HG02759 (cell line): ENCODE measurements around the gene SH3RF3.
"Not testable (repeated sequence)": the region's sequence is repeated elsewhere in the genome, so short reads cannot be mapped to it uniquely, and the experiment has no call there.

Experiments
- ATAC-seq: cut with Tn5 transposase; IDR thresholded peaks from one replicate; pipeline ENCODE4 v1.9.1; 2021; ENCODE audit warnings: mild to moderate bottlenecking, moderate library complexity; ENCODE audit not compliant: unreplicated experiment

SH3RF3 gene

DNA sequence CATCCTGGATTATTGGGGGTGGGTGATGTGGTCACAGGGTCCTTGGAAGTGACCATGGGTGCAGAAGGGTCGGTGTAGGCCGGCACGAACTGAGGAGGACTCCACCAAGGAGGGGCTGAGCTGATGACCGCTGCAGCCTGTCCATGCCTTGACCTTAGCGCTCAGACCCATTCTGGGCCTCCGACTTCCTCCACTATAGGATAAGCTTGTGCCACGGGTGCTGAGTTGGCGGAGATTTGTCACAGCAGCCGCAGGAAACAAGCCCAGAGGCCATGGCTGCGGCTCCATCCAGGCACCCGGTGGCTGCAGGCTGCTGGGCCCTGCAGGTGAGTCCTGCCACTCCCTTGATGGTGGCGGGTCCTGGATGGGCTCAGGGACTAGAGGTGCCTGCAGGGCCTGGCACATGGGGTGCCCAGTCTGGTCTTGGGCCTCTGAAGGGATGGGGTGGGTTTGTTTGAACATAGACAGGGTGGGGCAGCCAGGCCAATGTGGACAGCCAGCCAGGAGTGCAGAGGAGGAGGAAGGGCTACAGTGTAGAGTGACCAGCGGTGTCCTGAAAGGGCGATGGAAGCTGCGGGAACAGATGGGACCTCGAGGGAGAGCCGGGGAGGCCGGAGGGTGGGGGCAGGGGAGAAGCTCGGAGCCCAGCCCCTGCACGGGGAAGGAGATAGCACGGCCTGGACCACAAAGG lies 400.0 kb downstream of the SH3RF3 start:
- no peak for ATAC-seq

DNA sequence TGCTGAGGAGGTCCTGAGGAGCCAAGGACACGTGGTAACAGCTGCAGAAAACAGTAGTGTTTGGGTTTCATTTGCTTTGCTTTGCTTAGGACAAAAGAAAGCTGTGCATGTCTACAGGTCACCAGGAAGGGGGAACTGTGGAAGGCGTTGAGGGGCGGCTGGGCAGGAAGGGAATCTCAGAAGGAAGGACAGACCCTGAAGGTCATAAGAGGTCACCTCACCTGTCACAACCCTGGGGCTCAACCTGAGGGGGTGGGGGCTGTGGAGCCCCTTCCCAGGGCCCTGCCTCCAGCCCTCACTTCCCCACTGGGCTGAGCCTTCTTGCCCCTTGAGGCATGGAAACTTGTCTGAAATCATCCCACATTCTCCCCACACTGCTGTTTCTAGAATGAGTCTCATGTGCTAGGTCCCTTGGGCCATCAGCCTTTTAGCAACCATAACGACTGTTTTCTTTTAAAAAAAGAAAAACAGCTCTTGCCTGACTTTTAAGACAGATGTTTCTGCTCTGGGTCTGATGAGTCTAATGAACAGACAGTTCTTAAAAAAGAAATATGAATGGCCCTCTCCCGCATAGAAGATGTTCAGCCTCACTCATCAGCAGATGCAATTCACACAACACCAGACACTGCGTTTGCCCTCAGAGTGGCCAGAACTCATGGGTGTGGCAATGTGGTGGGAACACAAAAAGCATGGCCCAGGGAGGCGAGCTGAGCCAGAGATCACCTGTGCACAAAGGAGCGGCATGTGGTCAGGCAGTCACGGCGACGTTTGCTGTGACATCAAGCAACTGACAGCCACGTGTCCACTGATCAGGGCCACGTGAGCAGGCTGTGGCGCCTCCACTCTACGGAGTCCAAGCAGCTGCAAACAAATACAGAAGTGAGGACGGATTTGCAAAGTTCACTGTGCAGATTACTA lies 400.8 kb downstream of the SH3RF3 start:
- no peak for ATAC-seq

DNA sequence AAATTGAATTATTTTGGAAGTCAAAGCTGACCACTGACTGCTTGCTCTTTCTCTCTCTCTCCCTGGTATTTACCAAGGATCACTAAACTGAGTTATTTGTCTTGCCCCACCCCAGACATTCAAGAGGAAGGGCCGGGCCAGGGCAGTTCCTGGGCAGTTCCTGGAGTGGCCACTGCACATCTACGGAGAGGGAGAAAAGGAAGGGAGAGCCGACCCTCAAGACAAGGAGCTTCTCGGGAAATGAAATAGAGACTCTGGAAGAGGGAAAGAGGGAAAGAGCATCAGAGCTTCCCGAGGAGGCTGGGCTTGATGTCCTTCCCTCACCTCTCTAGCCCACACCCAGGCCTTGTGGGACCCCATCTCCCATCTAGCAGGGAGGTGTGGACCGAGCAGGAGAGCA lies 401.7 kb downstream of the SH3RF3 start:
- no peak for ATAC-seq

DNA sequence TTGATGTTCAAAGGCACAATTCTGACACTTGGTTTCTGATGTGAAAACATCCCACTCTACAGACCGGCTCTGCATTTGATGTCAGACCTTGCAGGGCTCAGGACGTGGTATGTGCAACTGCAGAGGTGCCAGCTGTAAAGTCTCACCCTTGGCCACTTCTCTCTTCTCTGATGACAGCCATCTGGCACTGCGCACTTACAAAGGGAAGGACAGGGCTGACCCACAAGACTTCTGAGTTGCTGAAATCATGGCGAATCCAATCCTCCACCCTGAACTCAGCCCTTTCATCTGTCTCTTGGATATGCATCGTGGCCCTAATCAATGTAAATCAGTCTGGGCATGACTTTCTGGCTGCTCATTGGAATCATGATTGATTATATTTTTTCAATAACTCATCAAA lies 402.2 kb downstream of the SH3RF3 start:
- no peak for ATAC-seq

DNA sequence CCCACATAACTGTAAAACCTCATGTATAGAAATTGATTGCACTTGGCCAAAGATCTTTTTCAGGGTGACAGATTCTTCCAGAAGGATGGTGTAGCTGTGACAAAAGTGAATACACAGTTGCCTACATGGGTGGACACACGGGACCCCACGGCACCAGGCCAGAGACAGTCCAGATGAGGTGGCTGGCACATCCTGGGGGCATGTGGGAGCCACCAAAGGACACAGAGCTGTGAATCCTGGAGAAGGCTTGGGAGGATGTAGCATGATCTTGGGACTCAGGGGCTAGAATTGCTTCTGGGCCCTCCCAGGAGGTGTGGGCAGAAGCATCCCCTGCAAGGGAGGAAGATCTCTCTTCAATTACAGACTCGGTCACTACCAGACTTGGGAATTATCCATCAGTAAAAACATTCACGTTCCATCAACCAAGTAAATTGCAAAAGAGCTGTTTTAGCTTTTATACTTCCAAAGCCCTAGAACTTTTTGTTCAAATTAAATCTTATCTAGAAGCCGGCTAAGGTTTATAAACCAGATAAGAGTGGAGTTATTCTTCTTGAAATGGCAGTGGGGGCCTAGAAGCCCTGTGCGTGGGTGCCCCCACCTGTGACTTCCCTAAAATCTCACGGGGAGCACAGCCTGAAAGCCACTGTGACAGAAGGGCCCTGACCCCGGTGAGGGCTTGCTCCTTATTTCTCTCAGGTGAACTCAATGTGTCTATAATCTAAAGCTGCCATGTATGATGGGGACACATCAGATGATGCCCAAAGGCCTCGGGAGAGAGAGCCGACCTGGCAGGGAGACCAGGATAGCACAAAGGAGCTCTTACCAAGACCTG lies 403.1 kb downstream of the SH3RF3 start:
- no peak for ATAC-seq

DNA sequence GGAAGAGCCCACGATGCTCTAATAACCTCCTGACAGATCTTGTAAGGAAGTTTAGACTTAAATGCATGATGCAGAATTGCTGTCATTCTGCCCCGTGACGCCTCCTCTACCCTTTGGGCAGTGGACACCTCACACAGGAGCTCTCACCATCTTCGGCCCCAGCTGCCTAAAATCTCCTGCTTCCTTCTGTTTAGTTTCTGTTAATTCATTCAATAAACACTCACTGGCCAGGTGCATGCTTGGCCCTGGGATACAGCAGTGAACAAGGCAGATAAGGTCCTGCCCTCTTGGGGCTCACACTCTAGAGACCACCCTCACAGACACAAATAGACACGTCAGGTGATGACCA lies 403.7 kb downstream of the SH3RF3 start:
- no peak for ATAC-seq

DNA sequence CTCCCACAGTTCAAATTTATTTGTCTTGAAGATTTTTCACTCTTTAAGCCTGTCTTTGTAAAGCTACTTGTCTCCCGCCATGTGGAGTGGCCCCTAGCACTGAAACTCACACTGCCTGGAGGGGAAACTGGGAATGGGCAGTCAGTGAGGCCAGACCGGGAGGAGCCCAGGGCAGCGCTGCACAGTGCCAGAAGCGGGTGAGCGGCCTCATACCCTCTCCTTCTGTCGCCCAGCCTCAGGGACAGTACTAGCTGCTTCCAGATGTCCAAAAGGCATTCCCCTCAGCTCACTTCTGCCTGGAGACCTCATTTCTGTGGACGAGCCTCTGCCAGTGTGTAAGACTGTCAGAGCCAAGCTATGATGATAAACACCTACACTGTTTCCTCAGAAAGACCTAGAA lies 404.8 kb downstream of the SH3RF3 start:
- no peak for ATAC-seq

DNA sequence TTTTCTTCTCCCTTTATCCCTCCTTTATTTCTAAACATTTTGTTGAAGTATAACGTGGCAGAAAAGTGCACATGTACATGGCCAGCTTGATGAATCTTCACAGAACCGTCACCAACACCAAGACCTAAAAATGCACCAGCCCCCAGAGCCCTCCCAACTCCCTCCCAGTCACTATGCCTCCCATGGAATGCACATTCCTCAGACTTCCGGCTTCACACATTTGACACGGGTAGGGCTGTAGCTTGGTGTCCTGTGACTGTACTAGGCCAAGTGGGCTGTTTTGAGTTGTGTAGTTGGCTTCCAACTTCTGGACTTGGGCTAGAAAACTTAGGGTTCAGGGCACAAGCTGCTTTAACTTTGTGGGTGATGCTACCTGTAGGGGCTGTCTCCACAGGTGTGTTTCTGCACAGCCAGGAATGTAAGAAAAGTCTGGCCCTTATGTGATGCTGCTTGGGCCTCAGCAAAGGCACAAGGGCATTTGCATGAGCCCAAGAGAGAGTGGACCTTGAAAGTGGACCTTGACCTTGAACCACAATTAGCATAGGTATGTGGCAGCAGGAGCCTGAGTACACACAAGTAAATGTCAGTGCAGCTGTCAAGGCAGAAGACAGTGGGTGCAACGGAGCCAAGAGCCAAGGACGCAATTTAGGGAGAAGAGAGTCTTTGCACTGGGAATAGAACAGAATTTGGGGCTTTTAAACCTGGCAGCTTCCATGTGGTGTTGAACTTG lies 406.4 kb downstream of the SH3RF3 start:
- ATAC-seq = no peak

DNA sequence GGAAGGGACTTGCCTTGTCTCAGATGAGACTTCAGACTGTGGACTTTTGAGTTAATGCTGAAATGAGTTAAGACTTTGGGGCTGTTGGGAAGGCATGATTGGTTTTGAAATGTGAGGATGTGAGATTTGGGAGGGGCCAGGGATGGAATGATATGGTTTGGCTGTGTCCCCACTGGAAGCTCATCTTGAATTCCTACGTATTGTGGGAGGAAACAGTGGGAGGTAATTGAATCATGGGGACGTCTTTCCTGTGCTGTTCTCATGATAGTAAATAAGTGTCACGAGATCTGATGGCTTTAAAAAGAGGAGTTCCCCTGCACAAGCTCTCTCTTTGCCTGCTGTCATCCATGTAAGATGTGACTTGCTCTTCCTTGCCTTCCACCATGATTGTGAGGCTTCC lies 407.6 kb downstream of the SH3RF3 start:
- ATAC-seq = not testable (repeated sequence)

DNA sequence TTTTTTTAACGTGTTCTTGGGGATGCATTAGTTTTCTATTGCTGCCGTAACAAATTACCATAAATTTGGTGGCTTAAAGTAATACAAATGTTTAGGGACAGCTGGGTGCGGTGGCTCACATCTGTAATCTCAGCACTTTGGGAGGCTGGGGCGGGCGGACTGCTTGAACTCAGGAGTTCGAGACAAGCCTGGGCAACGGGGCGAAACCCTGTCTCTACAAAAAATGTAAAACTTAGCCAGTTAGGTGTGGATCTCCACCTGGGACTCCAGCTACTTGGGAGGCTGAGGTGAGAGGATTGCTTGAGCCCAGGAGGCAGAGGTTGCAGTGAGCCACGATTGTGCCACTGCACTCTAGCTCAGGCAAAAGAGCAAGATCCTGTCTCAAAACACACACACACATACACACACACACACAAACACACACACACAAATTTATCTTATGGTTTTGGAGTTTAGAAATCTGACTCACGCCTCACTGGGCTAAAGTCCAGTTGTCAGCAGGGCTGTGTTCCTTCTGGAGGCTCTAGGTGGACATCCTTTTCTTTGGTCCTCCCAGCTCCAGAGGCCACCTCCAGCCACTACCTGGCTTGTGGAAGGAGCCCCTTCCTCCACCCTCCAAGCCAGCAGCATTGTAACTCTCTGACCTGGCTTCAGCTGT lies 408.7 kb downstream of the SH3RF3 start:
- ATAC-seq = no peak

DNA sequence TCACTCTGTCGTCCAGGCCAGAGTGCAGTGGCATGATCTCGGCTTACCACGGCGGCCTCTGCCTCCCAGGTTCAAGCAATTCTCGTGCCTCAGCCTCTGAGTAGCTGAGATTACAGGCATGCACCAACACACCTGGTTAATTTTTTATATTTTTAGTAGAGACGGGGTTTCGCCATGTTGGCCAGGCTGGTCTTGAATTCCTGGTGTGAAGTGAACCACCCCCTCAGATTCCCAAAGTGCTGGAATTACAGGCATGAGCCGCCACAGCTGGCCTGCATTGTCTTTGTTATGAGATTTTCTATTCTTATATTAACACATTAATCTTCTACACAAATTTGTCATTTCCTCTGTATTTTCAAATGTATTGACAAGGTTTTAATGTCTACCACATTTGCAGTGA lies 409.5 kb downstream of the SH3RF3 start:
- ATAC-seq = no peak

DNA sequence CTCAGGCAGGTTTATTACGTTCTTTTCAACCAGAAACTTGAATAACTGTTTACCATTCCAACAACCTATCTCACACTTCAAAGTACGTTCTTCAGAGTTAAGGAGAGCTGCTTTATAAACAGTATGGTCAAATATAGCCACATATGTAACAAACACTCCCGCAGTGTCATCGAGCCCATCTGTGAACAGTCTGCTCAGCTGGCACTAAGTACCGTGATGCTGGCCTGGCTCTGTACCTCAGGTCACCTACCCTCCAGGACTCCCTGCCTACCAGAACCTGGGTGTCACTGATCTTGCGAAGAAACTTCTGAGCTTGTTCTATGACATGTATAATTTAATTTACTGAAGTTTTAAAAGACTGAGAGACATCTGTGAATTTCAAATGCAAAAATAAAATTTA lies 413.4 kb downstream of the SH3RF3 start:
- ATAC-seq = no peak

DNA sequence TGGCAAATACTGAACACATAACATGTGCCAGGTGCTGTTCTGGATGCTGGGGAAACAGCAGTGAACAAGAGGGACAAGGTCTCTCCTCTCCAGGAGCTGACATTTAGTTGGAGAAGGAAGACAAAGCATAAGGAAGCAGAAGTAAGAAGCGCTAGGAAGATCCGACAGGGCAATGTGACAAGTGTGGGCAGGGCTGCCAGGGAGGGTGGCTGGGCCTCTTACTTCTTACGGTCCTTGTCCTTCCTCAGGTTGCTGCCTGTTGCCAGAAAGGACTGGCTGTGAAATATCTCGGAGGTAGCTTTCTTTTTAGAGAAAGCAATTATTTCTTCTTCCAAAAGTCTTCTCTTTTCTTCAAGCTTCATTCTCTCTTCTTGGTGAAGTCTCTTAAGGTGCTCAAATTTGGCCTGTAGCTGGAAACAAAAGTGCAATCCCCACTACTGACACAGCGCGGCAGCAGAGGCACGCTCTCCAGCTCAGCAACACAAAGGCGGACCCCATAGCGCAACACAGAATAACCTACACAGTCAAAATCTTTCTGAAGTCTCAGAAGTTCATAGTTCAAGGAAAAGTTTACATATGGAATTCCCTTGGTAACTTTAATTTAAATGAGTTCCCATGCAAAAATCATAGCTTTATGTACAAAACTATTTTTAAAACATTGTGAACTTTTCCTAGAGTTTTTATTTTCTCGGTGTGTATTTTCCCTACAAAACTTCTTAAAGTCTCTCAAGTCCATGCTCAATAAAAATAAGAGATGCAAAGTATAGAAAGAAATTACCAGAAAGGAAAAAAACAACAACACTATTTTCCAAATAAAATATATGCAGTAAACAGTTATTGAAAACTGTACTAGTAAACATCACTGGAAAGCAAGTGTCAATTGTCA lies 417.1 kb downstream of the SH3RF3 start:
- peak; percentile 80 for ATAC-seq

DNA sequence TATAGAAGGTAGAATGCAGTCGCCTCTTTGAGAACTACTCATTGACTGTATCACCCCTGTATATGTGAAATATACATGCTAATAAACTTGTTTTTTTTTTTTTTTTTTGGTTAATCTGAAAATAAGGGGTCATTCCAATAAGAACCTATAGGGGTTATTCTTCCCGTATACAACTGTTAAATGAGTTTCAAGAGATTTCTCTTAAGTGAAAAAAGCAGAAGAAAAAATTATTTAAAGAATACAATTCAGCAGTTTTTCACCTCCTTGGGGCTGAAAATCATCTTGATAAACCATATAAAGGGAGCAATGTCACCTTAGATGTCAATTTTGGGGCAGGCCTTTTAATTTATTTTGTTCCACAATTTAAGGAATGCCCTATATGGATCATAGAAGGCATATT lies 418.3 kb downstream of the SH3RF3 start:
- ATAC-seq = no peak

DNA sequence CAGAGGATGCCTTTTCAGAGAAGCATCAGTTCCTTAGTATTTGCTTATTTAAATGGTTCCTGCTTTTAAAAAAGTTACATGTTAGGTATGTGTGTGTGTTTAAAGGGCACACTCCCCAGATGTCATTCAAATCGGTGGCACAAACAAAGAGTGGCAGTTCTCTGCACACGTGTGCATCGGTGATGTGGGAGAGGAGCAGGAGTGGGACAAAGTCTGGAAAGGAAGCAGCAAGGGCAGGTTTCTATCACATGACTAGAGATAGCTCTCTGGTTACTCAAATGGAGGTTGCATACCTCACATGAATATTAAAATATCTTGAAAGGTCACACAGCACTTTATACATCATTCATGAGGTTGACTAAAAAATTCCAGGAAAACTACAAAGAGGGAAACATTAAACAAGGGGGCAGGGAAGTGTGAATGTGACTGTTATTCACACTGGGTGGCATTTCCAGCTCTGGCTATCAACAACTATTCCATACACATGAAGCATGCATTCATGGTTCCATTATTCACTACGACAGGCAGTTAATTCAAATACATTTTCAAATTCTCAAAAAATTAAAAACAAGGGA lies 420.1 kb downstream of the SH3RF3 start:
- no peak for ATAC-seq
